Measurements from ENCODE around the gene SOBP. TPM values are rescaled to one million over a fixed set of nuclear protein-coding genes. Genes with fewer than 3 reads are reported as not detected.

The SOBP gene
- total RNA-seq, 6 donors from 2014 or later = 4.4 to 25.1 (median 12.4) TPM

DNA sequence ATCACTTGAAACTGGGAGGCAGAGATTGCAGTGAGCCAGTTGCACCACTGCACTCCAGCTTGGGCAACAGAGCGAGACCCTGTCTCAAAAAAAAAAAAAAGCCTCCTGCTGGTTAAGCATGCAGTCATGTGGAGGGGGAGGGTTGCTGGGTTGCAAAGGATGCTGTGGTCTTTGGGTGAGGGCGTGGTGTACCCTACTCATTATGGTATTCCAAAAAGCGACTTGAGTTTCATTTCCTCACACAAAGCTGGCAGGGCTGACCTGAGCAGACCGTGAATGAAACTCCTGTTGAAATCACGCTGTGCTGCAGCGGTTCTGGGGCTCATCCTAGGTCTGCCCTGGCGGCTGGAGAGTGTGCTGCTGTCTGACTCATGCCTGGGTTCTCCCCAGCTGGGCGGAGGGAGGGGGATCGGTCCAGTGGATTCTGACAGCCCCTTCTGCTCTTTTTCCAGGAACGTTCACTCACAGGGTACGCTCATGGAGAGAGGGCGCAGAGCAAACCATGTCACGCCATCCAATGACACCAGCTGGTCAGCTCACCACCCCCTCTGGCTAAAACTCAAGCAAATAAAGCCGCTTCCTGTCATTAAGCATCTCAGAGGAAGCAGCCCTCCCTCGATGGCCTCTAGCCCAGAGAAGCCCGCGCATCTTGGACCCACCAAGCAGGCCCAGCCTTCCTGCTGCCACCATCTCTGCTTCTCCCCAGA, 168.0 kb downstream of the SOBP start:
- H3K4me3 ChIP-seq = peak overlapping the region in 3 of 4 donors; percentile 16 to 34 (median 21)
- H3K27me3 ChIP-seq = no peaks in the 10 kb centered on the region
- DNase-seq (peak; percentile 15 to 40), ATAC-seq (ENCODE audit: low FRiP score in 2 of 2) (peak; percentile 74 to 81)
- H3K27ac ChIP-seq = peak overlapping the region; percentile 33 to 72 (median 46)
- no peaks in the 10 kb centered on the region for H3K9me3 ChIP-seq
- H3K4me1 ChIP-seq = peaks cover 14 to 23% (median 18%) of the 10 kb centered on the region in 4 donors
- TF ChIP-seq POLR2AphosphoS5 (IDR thresholded peaks at IDR 0.05) = peak in 1 of 2 donors; percentile 17
- no peak for TF ChIP-seq EP300 (IDR thresholded peaks at IDR 0.05)
- TF ChIP-seq, protein P1, sequence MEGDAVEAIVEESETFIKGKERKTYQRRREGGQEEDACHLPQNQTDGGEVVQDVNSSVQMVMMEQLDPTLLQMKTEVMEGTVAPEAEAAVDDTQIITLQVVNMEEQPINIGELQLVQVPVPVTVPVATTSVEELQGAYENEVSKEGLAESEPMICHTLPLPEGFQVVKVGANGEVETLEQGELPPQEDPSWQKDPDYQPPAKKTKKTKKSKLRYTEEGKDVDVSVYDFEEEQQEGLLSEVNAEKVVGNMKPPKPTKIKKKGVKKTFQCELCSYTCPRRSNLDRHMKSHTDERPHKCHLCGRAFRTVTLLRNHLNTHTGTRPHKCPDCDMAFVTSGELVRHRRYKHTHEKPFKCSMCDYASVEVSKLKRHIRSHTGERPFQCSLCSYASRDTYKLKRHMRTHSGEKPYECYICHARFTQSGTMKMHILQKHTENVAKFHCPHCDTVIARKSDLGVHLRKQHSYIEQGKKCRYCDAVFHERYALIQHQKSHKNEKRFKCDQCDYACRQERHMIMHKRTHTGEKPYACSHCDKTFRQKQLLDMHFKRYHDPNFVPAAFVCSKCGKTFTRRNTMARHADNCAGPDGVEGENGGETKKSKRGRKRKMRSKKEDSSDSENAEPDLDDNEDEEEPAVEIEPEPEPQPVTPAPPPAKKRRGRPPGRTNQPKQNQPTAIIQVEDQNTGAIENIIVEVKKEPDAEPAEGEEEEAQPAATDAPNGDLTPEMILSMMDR (IDR thresholded peaks at IDR 0.05) = peak in 4 of 6 experiments; percentile 36 to 53 (median 41)
- peak in 1 of 4 donors; percentile 24 for TF ChIP-seq POLR2A (IDR thresholded peaks at IDR 0.05)
- no peaks in the 10 kb centered on the region for H3K36me3 ChIP-seq
- WGBS, 2 donors = 37 to 42% methylated on average over 5 to 17 of the region's 17 CpGs

DNA sequence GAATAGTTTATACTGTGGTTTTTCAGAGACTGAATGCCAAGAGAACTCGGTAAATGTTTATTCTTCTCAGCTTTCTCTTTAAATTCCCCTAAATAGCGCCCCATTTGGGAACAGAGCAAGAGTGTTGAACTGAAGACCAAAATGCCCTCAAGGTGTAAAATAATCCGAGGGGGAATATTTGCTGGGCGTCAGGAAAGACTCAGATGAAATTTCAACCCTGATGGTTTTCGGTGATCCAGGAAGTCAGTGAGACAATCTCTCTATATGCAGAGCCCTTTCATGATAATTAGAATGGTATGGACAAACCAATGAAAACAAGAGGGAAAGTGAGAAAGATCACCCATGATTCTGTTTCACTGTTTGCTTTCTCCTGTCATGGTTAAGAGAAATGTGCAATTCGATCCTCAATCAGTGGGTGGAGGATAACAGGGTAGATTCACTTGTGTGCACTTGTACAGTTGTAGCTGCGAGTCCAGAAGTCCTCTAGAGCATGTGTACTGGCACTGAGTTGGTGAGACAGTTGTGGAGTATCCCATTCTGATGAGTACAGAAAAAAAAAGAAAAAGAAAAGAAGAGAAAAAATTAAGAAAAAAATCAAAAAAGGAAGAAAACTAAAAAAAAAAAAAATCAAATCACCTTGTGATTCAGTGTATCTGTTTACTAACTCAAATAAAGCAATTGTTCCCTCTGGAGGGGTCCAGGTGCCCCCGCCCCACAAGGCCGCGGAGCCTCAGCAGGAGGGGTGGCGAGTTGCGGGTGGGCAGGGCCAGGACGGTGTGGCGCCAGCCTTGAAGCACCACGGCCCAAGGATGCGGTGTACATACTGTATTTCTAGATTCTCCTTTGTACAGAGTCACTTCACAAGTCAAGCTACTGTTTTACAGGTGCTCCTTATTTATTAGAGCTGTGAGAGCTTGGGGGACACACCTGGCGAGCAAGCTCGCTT, 169.3 kb downstream of the SOBP start:
- TF ChIP-seq POLR2AphosphoS5 (IDR thresholded peaks at IDR 0.05) (no peak), EP300 (IDR thresholded peaks at IDR 0.05) (no peak), POLR2A (IDR thresholded peaks at IDR 0.05) (no peak)
- TF ChIP-seq, protein P1 (IDR thresholded peaks at IDR 0.05) = no peak
- no peaks in the 10 kb centered on the region for H3K9me3 ChIP-seq
- no peak overlapping the region for H3K4me3 ChIP-seq
- peaks cover 14 to 23% (median 18%) of the 10 kb centered on the region in 4 donors for H3K4me1 ChIP-seq
- no peaks in the 10 kb centered on the region for H3K27me3 ChIP-seq
- peak overlapping the region in 1 of 4 donors; percentile 35 for H3K27ac ChIP-seq
- DNase-seq (peak in 1 of 2 donors; percentile 63), ATAC-seq (ENCODE audit: low FRiP score in 2 of 2) (no peak)
- 86 to 88% methylated on average over 18 of the region's 18 CpGs for WGBS, 2 donors
- H3K36me3 ChIP-seq = no peaks in the 10 kb centered on the region

DNA sequence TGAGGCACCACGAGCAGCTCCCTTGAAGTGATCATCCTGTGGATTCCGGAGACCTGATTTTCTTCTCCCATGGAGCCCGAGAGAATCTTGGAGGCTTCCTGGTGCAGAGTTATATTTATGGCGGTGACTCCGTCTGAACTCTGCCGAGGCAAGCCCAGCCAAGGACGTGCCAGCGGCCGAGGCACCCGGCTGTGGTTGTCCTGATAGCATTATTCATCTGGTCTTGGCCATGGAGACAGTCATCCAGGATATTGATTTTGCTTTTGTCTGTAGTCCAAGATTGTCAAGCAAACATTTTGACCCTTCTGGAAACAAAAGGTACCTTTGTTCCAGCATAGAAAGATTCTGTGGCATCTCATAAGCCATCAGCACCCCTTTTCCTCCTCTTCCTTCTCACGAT, 170.9 kb downstream of the SOBP start:
- Histone ChIP-seq H3K36me3 (no peaks in the 10 kb centered on the region), H3K4me1 (peaks cover 14 to 23% (median 18%) of the 10 kb centered on the region in 4 donors), H3K9me3 (no peaks in the 10 kb centered on the region), H3K27me3 (no peaks in the 10 kb centered on the region), H3K4me3 (no peak overlapping the region), H3K27ac (no peak overlapping the region)
- ATAC-seq (ENCODE audit: low FRiP score in 2 of 2) = no peak
- DNase-seq = peak in 1 of 2 donors; percentile 65
- 88 to 92% methylated on average over 11 of the region's 11 CpGs for WGBS, 2 donors
- TF ChIP-seq POLR2A (IDR thresholded peaks at IDR 0.05) (no peak), EP300 (IDR thresholded peaks at IDR 0.05) (no peak)
- TF ChIP-seq, protein P1 (IDR thresholded peaks at IDR 0.05) = no peak

DNA sequence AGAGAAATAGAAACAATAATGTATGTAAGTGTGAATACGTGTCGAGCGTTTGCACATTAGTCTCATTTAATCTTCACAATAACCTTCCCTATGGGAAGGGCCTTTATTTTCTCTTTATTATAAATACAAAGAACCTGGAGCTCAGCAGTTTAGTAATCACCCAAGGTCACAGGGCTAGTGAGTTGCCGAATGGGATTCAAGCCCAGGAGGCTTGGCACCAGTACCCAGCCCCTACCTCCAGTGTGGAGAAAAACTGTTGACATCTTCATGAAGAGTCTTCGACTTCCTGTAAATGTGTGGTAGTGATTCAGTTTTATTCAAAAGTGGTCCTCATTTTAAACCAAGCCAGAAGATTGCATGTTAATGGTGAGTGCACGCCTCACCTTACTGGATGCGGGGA, 171.4 kb downstream of the SOBP start:
- TF ChIP-seq POLR2A (IDR thresholded peaks at IDR 0.05) = no peak
- TF ChIP-seq, protein P1 (IDR thresholded peaks at IDR 0.05) = no peak
- no peak for TF ChIP-seq POLR2AphosphoS5 (IDR thresholded peaks at IDR 0.05)
- no peak for TF ChIP-seq EP300 (IDR thresholded peaks at IDR 0.05)
- no peak for ATAC-seq (ENCODE audit: low FRiP score in 2 of 2)
- DNase-seq = no peak
- Histone ChIP-seq H3K9me3 (no peaks in the 10 kb centered on the region), H3K4me3 (no peak overlapping the region), H3K4me1 (peaks cover 14 to 23% (median 18%) of the 10 kb centered on the region in 4 donors), H3K27ac (no peak overlapping the region), H3K27me3 (no peaks in the 10 kb centered on the region), H3K36me3 (no peaks in the 10 kb centered on the region)
- 91 to 95% methylated on average over 7 of the region's 7 CpGs for WGBS, 2 donors

All from upper lobe of left lung (tissue), 6 donors.